Measurements from ENCODE around the gene GRK1.

GRK1 gene

DNA sequence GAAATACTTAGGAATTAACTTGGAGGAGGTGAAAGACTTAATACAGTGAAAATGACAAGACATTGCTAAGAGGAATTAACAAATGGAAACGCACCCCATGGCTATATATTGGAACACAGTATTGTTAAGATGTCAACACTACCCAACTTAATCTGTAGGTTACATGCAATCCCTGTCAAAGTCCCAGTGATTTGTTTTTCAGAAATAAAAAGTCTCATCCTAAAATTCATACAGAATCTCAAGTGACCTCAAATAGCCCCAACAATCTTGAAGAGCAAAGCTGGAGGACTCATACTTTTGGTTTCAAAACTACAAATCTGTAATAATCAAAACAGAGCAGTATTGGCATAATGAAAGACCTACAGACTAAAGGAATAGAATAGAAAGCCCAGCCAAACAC is 22.2 kb upstream of the GRK1 start:
- H3K4me3 ChIP-seq (ENCODE audit: control insufficient read depth, low read depth, low read length) = no peak overlapping the region
- DNase-seq (ENCODE audit: low read depth) = no peak
- TF ChIP-seq, protein P1, sequence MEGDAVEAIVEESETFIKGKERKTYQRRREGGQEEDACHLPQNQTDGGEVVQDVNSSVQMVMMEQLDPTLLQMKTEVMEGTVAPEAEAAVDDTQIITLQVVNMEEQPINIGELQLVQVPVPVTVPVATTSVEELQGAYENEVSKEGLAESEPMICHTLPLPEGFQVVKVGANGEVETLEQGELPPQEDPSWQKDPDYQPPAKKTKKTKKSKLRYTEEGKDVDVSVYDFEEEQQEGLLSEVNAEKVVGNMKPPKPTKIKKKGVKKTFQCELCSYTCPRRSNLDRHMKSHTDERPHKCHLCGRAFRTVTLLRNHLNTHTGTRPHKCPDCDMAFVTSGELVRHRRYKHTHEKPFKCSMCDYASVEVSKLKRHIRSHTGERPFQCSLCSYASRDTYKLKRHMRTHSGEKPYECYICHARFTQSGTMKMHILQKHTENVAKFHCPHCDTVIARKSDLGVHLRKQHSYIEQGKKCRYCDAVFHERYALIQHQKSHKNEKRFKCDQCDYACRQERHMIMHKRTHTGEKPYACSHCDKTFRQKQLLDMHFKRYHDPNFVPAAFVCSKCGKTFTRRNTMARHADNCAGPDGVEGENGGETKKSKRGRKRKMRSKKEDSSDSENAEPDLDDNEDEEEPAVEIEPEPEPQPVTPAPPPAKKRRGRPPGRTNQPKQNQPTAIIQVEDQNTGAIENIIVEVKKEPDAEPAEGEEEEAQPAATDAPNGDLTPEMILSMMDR (conservative IDR thresholded peaks at IDR 0.05; ENCODE audit: control insufficient read depth, insufficient read depth, low read depth, low read length) = no peak

DNA sequence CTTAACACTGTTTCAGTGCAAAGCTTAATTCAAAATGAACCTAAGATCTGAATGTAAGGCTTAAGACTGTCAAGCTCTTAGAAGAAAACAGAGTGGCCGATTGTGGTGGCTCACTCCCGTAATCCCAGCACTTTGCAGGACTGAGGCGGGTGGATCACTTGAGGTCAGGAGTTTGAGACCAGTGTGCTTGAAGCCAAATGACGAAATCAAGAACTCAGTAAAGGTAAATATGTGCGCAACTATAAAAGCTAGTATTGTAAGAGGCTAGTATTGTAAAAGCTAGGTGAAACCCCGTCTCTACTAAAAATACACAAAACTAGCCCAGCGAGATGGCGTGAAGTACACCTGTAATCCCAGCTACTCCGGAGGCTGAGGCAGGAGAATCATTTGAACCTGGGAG is 21.7 kb upstream of the GRK1 start:
- TF ChIP-seq, protein P1 (conservative IDR thresholded peaks at IDR 0.05; ENCODE audit: control insufficient read depth, insufficient read depth, low read depth, low read length) = no peak

DNA sequence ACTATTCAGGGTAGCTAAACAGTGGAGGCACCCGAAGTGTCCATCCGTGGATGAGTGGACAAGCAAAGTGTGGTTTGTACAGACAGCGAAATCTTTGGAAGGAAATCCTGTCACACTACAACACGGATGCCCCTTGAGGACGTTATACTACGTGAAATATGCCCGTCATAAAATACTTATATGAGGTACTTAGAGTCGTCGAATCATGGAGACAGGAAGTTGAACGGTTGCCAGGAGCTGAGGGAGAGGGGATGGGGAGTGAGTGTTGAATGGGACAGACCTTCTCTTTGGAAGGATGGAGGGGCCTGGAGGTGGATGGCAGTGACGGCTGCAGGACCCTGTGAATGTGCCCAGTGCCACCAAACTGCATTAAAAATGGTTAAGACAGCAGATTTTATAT is 20.6 kb upstream of the GRK1 start:
- TF ChIP-seq, protein P1 (conservative IDR thresholded peaks at IDR 0.05; ENCODE audit: control insufficient read depth, insufficient read depth, low read depth, low read length) = no peak
- no peak overlapping the region for H3K4me3 ChIP-seq (ENCODE audit: control insufficient read depth, low read depth, low read length)
- no peak for DNase-seq (ENCODE audit: low read depth)

More for the DNA sequence above, 21.7 kb upstream of the GRK1 start:
- no peak for DNase-seq (ENCODE audit: low read depth)
- H3K4me3 ChIP-seq (ENCODE audit: control insufficient read depth, low read depth, low read length) = no peak overlapping the region

DNA sequence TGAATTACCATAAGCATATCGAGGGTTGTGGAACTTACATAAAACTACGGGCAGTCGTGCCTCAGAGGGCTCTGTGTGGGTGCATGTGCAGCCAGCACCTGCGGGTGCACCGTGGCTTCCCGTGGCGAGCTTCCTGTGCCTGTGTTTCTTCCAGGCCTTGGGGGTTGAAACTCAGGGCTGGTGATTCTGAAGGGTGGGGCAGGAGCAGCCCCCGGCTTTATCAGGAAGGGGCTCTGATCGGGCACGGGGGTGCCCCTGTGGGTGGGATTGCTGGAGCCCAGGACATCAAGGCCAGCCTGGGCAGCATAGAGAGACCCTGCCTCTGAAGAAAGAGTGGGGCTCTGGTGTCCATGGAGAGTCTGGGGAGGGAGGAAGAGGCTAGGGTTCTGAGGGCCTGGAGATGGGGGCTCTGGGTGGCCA is 20.1 kb upstream of the GRK1 start:
- DNase-seq (ENCODE audit: low read depth) = no peak
- H3K4me3 ChIP-seq (ENCODE audit: control insufficient read depth, low read depth, low read length) = no peak overlapping the region
- TF ChIP-seq, protein P1 (conservative IDR thresholded peaks at IDR 0.05; ENCODE audit: control insufficient read depth, insufficient read depth, low read depth, low read length) = no peak

DNA sequence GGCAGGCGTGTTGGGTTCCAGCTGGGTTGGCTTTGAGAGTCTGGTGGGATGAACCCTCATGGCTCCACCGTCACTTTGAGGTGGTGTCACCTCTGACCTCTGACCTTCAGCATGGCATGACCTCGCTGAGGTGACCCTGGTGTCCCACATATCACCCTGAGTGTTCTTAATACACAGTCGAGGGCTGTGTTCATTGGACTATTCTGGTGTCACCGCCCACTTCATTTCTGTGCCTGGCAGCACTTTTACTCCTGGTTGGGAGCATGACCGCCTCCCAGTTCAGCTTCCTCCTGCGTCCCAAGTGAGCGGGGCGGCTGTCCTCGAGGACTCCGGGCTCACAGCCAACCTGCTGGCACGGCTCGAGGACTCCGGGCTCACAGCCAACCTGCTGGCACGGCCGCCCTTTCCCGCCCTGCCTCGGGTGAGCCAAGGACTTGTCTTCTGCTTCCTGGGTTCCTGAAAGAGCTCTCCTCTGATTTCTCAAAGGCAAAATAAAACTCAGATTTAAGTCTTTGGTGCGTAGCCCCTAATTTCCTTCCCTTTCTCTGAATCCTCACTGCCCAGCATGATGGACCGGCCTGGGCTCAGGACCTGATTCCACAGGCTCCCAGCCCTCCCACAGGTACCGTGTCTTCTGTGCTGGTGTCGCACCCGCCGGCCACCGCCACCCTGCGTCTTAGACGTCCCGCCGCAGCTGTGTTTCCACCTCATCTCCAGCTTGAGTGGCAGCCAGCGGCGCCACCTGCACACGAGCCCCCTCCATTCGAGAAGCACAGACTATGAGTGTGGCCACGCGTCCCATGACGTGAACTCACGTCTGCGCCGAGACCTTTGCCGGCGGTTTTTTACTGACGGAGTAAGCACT is 19.4 kb upstream of the GRK1 start:
- TF ChIP-seq, protein P1 (conservative IDR thresholded peaks at IDR 0.05; ENCODE audit: control insufficient read depth, insufficient read depth, low read depth, low read length) = no peak
- DNase-seq (ENCODE audit: low read depth) = peak; percentile 18
- H3K4me3 ChIP-seq (ENCODE audit: control insufficient read depth, low read depth, low read length) = no peak overlapping the region

DNA sequence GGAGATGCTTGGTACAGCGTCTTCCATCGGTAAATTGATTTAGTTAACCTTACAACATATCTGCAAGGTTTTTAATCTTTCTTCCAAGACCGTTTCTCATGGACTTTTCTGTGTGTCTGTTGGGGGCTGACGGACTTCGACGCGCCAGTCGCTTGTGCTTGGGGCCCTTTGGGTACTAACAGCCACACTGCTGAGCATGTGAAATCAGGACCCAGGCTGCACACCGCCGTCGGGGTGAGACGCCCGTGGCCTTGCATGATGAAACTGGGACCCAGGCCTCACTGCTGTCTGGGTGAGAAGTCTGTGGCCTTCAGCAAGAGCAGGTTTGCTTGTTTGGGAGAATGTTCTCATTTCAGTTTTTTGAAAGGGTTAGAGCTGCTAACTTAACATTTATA is 18.8 kb upstream of the GRK1 start:
- TF ChIP-seq, protein P1 (conservative IDR thresholded peaks at IDR 0.05; ENCODE audit: control insufficient read depth, insufficient read depth, low read depth, low read length) = no peak
- H3K4me3 ChIP-seq (ENCODE audit: control insufficient read depth, low read depth, low read length) = no peak overlapping the region
- no peak for DNase-seq (ENCODE audit: low read depth)

Data from fibroblast of mammary gland (primary cell).